ENCODE data around the gene C16orf87.

Gene C16orf87

GRCh38 chr16:46748775-46749705, 81.9 kb downstream of the C16orf87 start:
- DNase-seq, result no peak

DNA sequence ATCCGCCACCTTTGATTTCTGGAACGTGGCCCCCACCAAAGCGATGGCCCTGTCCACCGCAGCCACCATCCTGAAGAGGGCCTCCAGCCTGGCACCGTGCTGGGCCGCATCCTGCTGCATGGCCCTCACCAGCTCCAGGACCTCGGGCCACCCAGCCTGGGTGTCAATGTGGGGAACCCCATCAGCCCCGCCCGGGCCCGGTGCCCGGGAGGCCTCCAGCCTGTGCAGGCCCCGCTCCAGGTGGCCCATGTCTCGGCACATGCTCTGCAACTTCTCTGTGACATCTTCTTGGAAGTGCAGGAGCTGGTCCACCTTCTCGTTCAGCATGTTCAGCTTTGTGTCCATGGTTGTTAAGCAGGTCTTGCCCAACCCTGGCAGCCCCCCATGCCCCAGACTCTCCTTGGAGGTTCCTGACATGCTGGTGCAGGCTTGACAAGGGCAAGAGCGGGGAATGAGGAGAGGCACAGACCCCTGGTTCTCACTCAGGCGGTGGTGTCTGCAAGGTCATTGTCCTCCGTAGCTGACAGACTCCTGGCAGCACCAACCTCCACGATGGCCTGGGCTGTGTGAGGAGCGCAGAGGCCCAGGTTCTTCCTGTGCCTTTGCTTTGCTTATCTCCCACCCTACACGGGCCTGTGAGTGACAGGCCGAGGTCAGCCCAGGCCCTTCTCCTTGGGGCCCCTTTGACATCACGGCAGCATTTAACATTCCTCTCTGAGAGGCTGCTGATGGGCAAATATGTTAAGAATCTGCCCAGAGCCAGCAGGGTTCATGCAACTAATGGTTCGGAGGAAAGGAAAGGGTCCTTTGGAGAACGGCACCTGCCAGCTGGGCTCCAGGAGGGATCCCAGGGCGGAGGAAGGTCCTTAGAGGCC, 83.0 kb downstream of the C16orf87 start, which contains the start of gene MYLK3:
TSS of gene MYLK3 (minus strand) at position 568 of the 875 bp plus-strand sequence. CDS start at position 417, 151 bp downstream.
- DNase-seq, result no peak

GRCh38 chr16:46746821-46747776, 83.9 kb downstream of the C16orf87 start:
- no peak for DNase-seq

Data from stimulated activated CD4-positive, alpha-beta T cell treated with anti-CD3 and anti-CD28 coated beads, Interleukin-2, amount 100 ng/mL, for 48 hours (primary cell).